B cell (primary cell): Measurements from ENCODE around the gene STX1B. TPM values are rescaled to one million over a fixed set of nuclear protein-coding genes. Genes with fewer than 3 reads are reported as not detected.

ENCODE experiments used
- ATAC-seq: fragments of 200-7000 bp; cut with Tn5 transposase; one replicate; pipeline ENCODE4 v1.10.0; 2021; ENCODE audit warnings: low read depth, mild to moderate bottlenecking, moderate number of reproducible peaks, moderate library complexity
- CTCF ChIA-PET: fragments of 350-600 bp; sonication (Branson Sonifier 250); formaldehyde crosslinking; loops from one replicate; lab custom pipeline; 2021; ENCODE audit warnings: antibody characterized with exemption, inconsistent platforms; lab: Charles Lee
- POLR2A ChIA-PET: fragments of 350-600 bp; sonication (Branson Sonifier 250); formaldehyde crosslinking; loops from one replicate; lab custom pipeline; 2021; ENCODE audit warnings: antibody characterized with exemption; lab: Charles Lee
- DNase-seq: peaks from one replicate; pipeline ENCODE4 v3.0.0; 2013
- H2AFZ ChIP-seq: 2 replicates; pipeline ENCODE4 v1.6.1; 2012; ENCODE audit warnings: mild to moderate bottlenecking, low read depth, low read length; ENCODE audit not compliant: insufficient read depth, poor library complexity, severe bottlenecking
- H3K27ac ChIP-seq, 2 donors: 1 replicate in 1 of 2; 2 replicates in 1 of 2; pipeline ENCODE4 v1.5.1; 2012 to 2013; ENCODE audit warnings: low read length in 2 of 2, mild to moderate bottlenecking in 2 of 2, moderate library complexity in 1 of 2
- H3K27me3 ChIP-seq, 4 experiments: fragments of 200-600 bp in 1 of 4; sonication (generic) in 1 of 4; replicated peaks in 1 of 4; 1 replicate in 2 of 4; 2 replicates in 2 of 4; pipeline versions ENCODE4 v1.6.1 to v1.7.0; 2013 to 2016; ENCODE audit warnings: low read length in 3 of 4, mild to moderate bottlenecking in 2 of 4, mixed read lengths in 1 of 4, moderate library complexity in 1 of 4; ENCODE audit not compliant: insufficient read depth in 4 of 4, control insufficient read depth in 3 of 4; ENCODE audit errors: control extremely low read depth in 1 of 4
- H3K36me3 ChIP-seq, 2 experiments: replicated peaks in 1 of 2; 1 replicate in 1 of 2; 2 replicates in 1 of 2; pipeline versions ENCODE4 v1.6.1 to v1.7.1; 2013; ENCODE audit warnings: low read length in 1 of 2; ENCODE audit not compliant: insufficient read depth in 2 of 2, control insufficient read depth in 1 of 2; ENCODE audit errors: control extremely low read depth in 1 of 2, extremely low read depth in 1 of 2
- H3K4me1 ChIP-seq, 2 donors: fragments of 200-600 bp in 1 of 2; sonication (generic) in 1 of 2; 1 replicate in 1 of 2; 2 replicates in 1 of 2; pipeline versions ENCODE4 v1.5.1 to v1.6.1; 2013 to 2017; ENCODE audit warnings: low read length in 2 of 2; ENCODE audit not compliant: control insufficient read depth in 2 of 2, insufficient read depth in 2 of 2
- H3K4me2 ChIP-seq: replicated peaks from 2 replicates; pipeline ENCODE3; 2012; ENCODE audit warnings: mild to moderate bottlenecking, low read depth, low read length; ENCODE audit not compliant: poor library complexity, severe bottlenecking
- H3K4me3 ChIP-seq, 5 experiments: fragments of 200-600 bp in 1 of 5; sonication (generic) in 1 of 5; 1 replicate in 3 of 5; 2 replicates in 2 of 5; pipeline versions ENCODE4 v1.5.1 to v1.7.0; 2011 to 2016; ENCODE audit warnings: low read length in 4 of 5, mild to moderate bottlenecking in 4 of 5, low read depth in 2 of 5, control low read depth in 1 of 5, moderate library complexity in 1 of 5; ENCODE audit not compliant: insufficient read depth in 1 of 5; ENCODE audit errors: control extremely low read depth in 1 of 5, extremely low read depth in 1 of 5
- H3K79me2 ChIP-seq: fragments of 200-600 bp; sonication (generic); one replicate; pipeline ENCODE4 v1.6.0; 2016; ENCODE audit warnings: low read length; ENCODE audit not compliant: control insufficient read depth, insufficient read depth
- H3K9ac ChIP-seq: fragments of 200-600 bp; sonication (generic); 2 replicates; pipeline ENCODE4 v1.6.1; 2017; ENCODE audit warnings: mild to moderate bottlenecking, low read length, moderate library complexity
- H3K9me3 ChIP-seq, 3 donors: one replicate each; pipeline versions ENCODE4 v1.6.1 to v1.7.1; 2013; ENCODE audit warnings: low read length in 2 of 3; ENCODE audit not compliant: control insufficient read depth in 2 of 3, insufficient read depth in 1 of 3; ENCODE audit errors: control extremely low read depth in 1 of 3
- H4K20me1 ChIP-seq: 2 replicates; pipeline ENCODE4 v1.6.0; 2012; ENCODE audit warnings: mild to moderate bottlenecking, low read length; ENCODE audit not compliant: insufficient read depth, control insufficient read depth, poor library complexity, severe bottlenecking
- H3K27ac Mint-ChIP-seq: one replicate; pipeline ENCODE4 v1.8.0; 2021; ENCODE audit warnings: mixed read lengths
- H3K27me3 Mint-ChIP-seq: one replicate; pipeline ENCODE4 v1.8.0; 2021; ENCODE audit warnings: mixed read lengths
- H3K4me1 Mint-ChIP-seq: one replicate; pipeline ENCODE4 v1.8.0; 2021; ENCODE audit warnings: mixed read lengths
- H3K4me3 Mint-ChIP-seq: one replicate; pipeline ENCODE4 v1.8.0; 2021; ENCODE audit warnings: mixed read lengths
- H3K9me3 Mint-ChIP-seq: one replicate; pipeline ENCODE4 v1.8.0; 2022; ENCODE audit warnings: mixed read lengths; ENCODE audit not compliant: insufficient read depth
- CTCF ChIP-seq: fragments of 200-600 bp; IDR thresholded peaks from one replicate; pipeline ENCODE4 v1.8.0; 2022; ENCODE audit warnings: antibody characterized with exemption, mild to moderate bottlenecking
- EZH2 ChIP-seq: IDR thresholded peaks from 2 replicates; pipeline ENCODE4 v1.6.1; 2012; ENCODE audit warnings: borderline replicate concordance, low read depth, mild to moderate bottlenecking, moderate library complexity, low read length; ENCODE audit not compliant: insufficient read depth, poor library complexity, severe bottlenecking
- WGBS: methylation state at CpG from one replicate; pipeline ENCODE4 v1.1.5; 2013; ENCODE audit warnings: missing lambda C conversion rate; ENCODE audit not compliant: insufficient coverage; 5-methylcytosine and 5-hydroxymethylcytosine counted together
- intact Hi-C: fragments of 100-400 bp; cut with micrococcal nuclease; formaldehyde crosslinking; loops from one replicate; pipeline ENCODE4 v1.10.0; 2022
- polyA plus RNA-seq: library from polyadenylated mRNA; depleted of rRNA; stranded (reverse); fragments of >200 nt; gene quantifications from 2 replicates; pipeline ENCODE4 v1.2.3, GENCODE V29; 2012
- total RNA-seq, 2 donors: library from RNA; stranded (reverse); fragments of 120-200 nt in 1 of 2; gene quantifications; 1 replicate in 1 of 2; 2 replicates in 1 of 2; pipeline versions ENCODE4 v1.2.3 to v1.2.4, GENCODE V29; 2013 to 2022

Gene STX1B
- total and polyA plus RNA-seq, 2 donors (not counting 1 experiment from before 2014, with no cell fraction given): 2.1 to 2.2 TPM

DNA sequence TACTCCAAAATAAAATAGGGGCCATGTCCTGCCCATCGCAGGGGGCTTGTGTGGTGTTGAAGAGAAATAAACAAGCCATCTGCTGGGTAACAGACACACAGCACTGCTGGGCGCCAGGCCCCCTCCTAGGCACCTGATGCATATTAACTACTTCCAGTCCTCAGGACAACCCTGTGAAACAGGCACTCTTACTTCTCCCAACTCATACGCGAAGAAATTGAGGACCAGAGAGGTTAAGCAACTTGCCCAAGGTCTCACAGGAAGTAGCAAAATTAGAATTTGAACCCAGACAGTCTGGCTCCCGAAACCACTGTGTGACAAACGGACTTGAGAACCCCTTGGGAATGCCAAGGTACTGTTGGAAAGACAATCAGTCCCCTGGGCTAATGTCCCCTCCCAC is 2.8 kb downstream of the STX1B start:
- 55% methylated on average over 4 of the region's 6 CpGs for WGBS

DNA sequence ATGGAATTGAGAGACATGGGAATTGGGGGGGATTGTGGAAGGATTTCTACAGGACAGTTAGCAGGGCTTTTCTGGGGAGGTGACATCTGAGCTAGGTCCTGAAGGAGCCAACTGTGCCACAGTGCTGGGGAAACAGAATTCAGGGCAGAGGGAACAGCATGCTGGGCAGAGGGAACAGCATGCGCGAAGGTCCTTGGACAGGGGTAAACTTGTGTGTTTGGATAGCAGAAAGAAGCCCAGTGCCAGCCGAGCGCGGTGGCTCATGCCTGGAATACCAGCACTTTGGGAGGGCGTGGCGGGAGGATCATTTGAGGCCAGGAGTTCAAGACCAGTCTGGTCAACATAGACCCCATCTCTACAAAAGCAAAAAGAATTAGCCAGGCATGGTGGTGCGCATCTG is 3.8 kb downstream of the STX1B start:
- intact Hi-C loops: no loop called here
- TF ChIP-seq EZH2 (no peak), CTCF (no peak)
- Mint-ChIP-seq H3K4me1 (peaks cover 9% of the 10 kb centered on the region), H3K27ac (no peak overlapping the region), H3K4me3 (no peak overlapping the region), H3K9me3 (no peaks in the 10 kb centered on the region), H3K27me3 (peaks cover 23% of the 10 kb centered on the region)
- no peak overlapping the region for H3K4me3 ChIP-seq
- H3K79me2 ChIP-seq: no peaks in the 10 kb centered on the region
- no peak overlapping the region for H3K27ac ChIP-seq
- no peak overlapping the region for H2AFZ ChIP-seq
- no peaks in the 10 kb centered on the region for H4K20me1 ChIP-seq
- H3K4me1 ChIP-seq: peaks cover 6 to 10% of the 10 kb centered on the region in 2 donors
- ATAC-seq: no peak
- ChIA-PET POLR2A (no interaction called here), CTCF (no interaction called here)
- H3K36me3 ChIP-seq: no peaks in the 10 kb centered on the region
- peaks cover 0 to 6% (median 0%) of the 10 kb centered on the region in 3 donors for H3K9me3 ChIP-seq
- peaks cover 0 to 27% (median 15%) of the 10 kb centered on the region in 4 experiments for H3K27me3 ChIP-seq
- H3K9ac ChIP-seq: no peak overlapping the region
- H3K4me2 ChIP-seq: no peak overlapping the region
- 92% methylated on average over 8 of the region's 8 CpGs for WGBS
- no peak for DNase-seq

More for the DNA sequence above, 2.8 kb downstream of the STX1B start:
- Histone ChIP-seq H2AFZ (no peak overlapping the region), H3K4me3 (no peak overlapping the region), H3K4me1 (peaks cover 6 to 10% of the 10 kb centered on the region in 2 donors), H3K79me2 (no peaks in the 10 kb centered on the region), H4K20me1 (no peaks in the 10 kb centered on the region), H3K9me3 (peaks cover 0 to 10% (median 0%) of the 10 kb centered on the region in 3 donors), H3K27ac (no peak overlapping the region), H3K9ac (no peak overlapping the region), H3K4me2 (no peak overlapping the region), H3K36me3 (no peaks in the 10 kb centered on the region), H3K27me3 (peaks cover 0 to 37% (median 18%) of the 10 kb centered on the region in 4 experiments)
- peaks cover 14% of the 10 kb centered on the region for H3K4me1 Mint-ChIP-seq
- no peak for TF ChIP-seq EZH2
- TF ChIP-seq CTCF: no peak
- POLR2A ChIA-PET: no interaction called here
- intact Hi-C loops: no loop called here
- no peaks in the 10 kb centered on the region for H3K9me3 Mint-ChIP-seq
- no peak overlapping the region for H3K27ac Mint-ChIP-seq
- no peak overlapping the region for H3K4me3 Mint-ChIP-seq
- CTCF ChIA-PET: no interaction called here
- H3K27me3 Mint-ChIP-seq: peaks cover 32% of the 10 kb centered on the region
- ATAC-seq (no peak), DNase-seq (no peak)
